ENCODE results near the gene PDCD1.

DNA sequence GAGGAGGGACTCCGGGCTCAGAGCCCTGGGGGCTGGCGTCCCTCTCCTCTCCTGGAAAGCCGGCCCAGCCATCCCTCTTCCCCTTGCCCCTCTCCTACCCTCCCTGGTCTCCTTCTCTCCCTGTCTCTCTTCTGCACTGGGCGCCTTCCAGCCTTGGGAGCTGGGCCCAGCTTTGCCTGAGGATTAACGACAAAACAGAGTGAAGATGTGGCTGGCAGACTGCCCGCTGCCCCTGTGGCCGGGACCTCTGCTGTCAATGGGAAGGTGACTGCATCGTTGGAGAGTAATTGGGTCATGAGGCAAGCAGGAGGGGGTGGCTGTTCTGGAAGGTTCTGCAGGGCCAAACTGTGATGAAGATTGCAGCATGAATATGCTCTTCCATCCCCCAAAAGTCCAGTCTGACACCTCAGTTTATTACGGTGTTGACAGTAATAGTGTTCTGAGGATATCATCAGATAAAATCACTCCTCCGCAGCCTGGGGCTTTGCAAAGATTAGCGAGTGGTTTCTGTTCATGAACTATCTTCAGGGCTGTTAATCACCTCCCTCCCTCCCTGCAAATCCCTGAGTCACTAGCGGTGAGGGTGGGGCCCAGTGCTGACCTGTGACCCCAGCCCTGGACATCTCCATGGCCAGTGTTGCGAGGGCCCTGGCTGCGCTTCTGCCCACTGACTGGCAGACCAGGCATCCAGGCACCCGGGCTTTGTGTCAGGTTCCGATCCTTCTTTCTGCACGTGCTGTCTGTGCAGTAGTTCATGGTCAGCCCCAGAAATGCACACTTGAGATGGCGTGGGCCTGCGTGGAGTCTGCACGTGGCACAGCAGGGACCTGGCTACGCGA lies 33.8 kb upstream of the PDCD1 start:
- TF ChIP-seq POLR2A (IDR thresholded peaks at IDR 0.05) (no peak), EP300 (IDR thresholded peaks at IDR 0.05) (no peak)
- TF ChIP-seq, protein P1, sequence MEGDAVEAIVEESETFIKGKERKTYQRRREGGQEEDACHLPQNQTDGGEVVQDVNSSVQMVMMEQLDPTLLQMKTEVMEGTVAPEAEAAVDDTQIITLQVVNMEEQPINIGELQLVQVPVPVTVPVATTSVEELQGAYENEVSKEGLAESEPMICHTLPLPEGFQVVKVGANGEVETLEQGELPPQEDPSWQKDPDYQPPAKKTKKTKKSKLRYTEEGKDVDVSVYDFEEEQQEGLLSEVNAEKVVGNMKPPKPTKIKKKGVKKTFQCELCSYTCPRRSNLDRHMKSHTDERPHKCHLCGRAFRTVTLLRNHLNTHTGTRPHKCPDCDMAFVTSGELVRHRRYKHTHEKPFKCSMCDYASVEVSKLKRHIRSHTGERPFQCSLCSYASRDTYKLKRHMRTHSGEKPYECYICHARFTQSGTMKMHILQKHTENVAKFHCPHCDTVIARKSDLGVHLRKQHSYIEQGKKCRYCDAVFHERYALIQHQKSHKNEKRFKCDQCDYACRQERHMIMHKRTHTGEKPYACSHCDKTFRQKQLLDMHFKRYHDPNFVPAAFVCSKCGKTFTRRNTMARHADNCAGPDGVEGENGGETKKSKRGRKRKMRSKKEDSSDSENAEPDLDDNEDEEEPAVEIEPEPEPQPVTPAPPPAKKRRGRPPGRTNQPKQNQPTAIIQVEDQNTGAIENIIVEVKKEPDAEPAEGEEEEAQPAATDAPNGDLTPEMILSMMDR (IDR thresholded peaks at IDR 0.05), result no peak

Measured in ovary (tissue), 3 donors.